Erythroblast (primary cell): ENCODE results near the gene PAOX.

Source experiments
- GATA1 ChIP-seq: IDR thresholded peaks from 2 replicates; pipeline ENCODE4 v1.6.1; 2011; ENCODE audit warnings: low read depth, mild to moderate bottlenecking, control low read depth, low read length, moderate library complexity
- POLR2A ChIP-seq: IDR thresholded peaks from 2 replicates; pipeline ENCODE4 v1.6.1; 2011; ENCODE audit warnings: mild to moderate bottlenecking, low read length

DNA sequence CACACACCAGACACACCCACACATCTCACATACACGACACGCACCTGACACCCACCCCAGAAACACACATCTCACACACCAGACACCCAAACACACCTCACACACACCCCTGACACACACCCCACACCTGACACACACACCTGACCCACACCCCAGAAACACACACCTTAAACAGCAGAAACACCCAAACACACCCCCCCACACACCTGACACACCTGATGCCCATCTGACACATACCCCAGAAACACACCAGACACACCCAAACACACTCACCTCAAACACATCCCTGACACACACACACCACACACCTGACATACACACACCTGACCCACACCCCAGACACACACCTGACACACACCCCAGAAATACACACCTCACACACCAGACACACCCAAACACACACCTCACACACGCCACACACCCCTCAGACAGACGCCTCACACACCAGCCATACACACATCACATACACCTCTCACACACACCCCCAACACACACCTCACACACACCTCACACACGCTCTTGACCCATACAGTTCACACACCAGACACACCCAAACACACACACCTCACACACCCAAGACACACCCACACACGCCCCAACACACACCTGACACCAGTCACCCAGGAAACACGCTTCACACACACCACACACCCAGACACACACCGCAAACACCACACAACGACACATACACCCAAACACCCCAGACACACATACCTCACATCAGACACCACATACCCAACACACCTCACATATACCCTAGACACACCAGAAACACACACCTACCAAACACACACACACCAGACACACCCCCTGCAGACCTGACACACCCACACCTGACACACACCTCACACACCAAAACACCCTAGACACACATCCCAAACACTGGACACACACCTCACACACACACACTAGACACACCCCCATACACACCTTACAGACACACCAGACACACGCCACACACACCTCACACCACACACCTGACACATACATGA is 40.7 kb upstream of the PAOX start:
- no peak for TF ChIP-seq POLR2A
- no peak for TF ChIP-seq GATA1
